Activated T-helper 1 cell treated with Interleukin-2 at 50 U/mL for 16 hours (primary cell): Measurements from ENCODE around the gene HMGCS2.

ENCODE experiments used
- DNase-seq: peaks from one replicate; pipeline ENCODE4 v3.0.0-alpha.2; 2020; ENCODE audit warnings: low read depth

Gene HMGCS2

GRCh38 chr1:119762409-119762808 is 6.3 kb downstream of the HMGCS2 start:
- no peak for DNase-seq

- no peak for DNase-seq
These were observed 10.1 kb downstream of the HMGCS2 start for GRCh38 chr1:119758584-119758983.

GRCh38 chr1:119752592-119752991 is 16.1 kb downstream of the HMGCS2 start:
- no peak for DNase-seq

- no peak for DNase-seq
These were observed 20.7 kb downstream of the HMGCS2 start for GRCh38 chr1:119748040-119748439.

- DNase-seq: no peak
These were observed 21.3 kb downstream of the HMGCS2 start for GRCh38 chr1:119747451-119747850.

- DNase-seq: no peak
These were observed 23.7 kb downstream of the HMGCS2 start for GRCh38 chr1:119745034-119745433.

GRCh38 chr1:119744598-119744942 is 24.1 kb downstream of the HMGCS2 start:
- DNase-seq: no peak

- no peak for DNase-seq
These were observed 24.7 kb downstream of the HMGCS2 start for GRCh38 chr1:119743776-119744597.

GRCh38 chr1:119743308-119743707 is 25.4 kb downstream of the HMGCS2 start:
- DNase-seq: no peak

- DNase-seq: no peak
These were observed 26.0 kb downstream of the HMGCS2 start for GRCh38 chr1:119742677-119743076.

GRCh38 chr1:119742202-119742601 is 26.5 kb downstream of the HMGCS2 start:
- no peak for DNase-seq

- no peak for DNase-seq
These were observed 27.6 kb downstream of the HMGCS2 start for GRCh38 chr1:119740896-119741780.

- DNase-seq: no peak
These were observed 28.4 kb downstream of the HMGCS2 start for GRCh38 chr1:119740261-119740660.

GRCh38 chr1:119739150-119739549 is 29.6 kb downstream of the HMGCS2 start:
- DNase-seq: no peak

- no peak for DNase-seq
These were observed 30.5 kb downstream of the HMGCS2 start for GRCh38 chr1:119738100-119738720.

GRCh38 chr1:119737040-119737682 is 31.5 kb downstream of the HMGCS2 start:
- DNase-seq: no peak

- no peak for DNase-seq
These were observed 32.1 kb downstream of the HMGCS2 start for GRCh38 chr1:119736649-119737039.

GRCh38 chr1:119735217-119735616 is 33.5 kb downstream of the HMGCS2 start:
- no peak for DNase-seq

- no peak for DNase-seq
These were observed 35.0 kb downstream of the HMGCS2 start for GRCh38 chr1:119733754-119734153.

GRCh38 chr1:119732465-119733168 is 36.1 kb downstream of the HMGCS2 start:
- DNase-seq: no peak

- DNase-seq: no peak
These were observed 36.8 kb downstream of the HMGCS2 start for GRCh38 chr1:119731741-119732430.
